Stimulated activated CD4-positive, alpha-beta T cell treated with anti-CD3 and anti-CD28 coated beads, Interleukin-4, amount 100 ng/mL, for 48 hours (primary cell): ENCODE data around the gene PITX2.
"Not testable (repeated sequence)": the region's sequence is repeated elsewhere in the genome, so short reads cannot be mapped to it uniquely, and the experiment has no call there.

ENCODE experiments used
- DNase-seq, 2 donors: peaks; one replicate each; pipeline ENCODE4 v3.0.0-alpha.2; 2020; ENCODE audit warnings: low read depth in 2 of 2

Gene PITX2

GRCh38 chr4:110611968-110612447 is 10.9 kb downstream of the PITX2 start:
- DNase-seq, result no peak

DNA sequence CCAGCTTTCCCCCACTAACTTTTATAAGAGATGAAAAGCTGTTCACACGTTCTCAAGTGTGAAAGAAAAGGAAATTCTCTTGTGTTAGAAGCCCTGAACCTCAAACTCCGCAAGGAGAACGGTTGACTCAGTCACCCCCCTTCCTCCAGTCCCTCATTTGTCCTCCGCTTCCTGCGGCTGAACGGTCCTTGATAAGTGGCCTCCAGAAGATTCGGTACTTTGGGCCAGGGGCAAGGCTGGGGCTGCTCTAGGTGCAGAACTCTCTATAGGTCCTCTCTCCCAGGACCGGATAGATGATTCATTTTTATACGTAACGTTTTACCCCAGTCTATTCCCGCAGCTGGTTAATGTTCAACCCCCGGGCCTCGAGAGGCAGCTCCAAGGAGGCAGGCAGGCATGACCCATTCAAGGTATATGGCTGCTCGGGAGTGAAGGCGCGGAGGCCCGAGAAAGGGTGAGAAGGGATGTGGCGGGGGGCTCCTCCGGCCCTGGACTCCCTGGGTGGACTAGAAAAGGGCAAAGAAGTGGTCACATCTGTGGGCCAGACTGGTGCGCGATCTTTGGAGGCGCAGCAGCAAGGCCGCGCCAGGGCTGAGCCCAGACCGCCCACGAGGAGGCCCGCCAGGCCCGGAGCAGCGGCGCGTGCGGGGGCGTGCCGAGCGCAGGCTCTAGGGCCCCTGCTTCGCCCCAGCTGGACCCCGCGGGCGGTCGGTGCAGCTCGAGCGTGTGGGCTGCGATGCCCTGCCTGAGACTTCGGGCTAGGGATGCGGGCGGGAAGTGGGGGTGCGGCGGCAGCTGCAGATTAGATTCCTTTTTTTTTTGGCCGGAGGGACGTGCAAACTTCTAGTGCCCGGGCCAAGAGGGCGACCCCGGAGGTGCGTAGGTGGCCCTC is 11.7 kb downstream of the PITX2 start:
- no peak for DNase-seq

DNA sequence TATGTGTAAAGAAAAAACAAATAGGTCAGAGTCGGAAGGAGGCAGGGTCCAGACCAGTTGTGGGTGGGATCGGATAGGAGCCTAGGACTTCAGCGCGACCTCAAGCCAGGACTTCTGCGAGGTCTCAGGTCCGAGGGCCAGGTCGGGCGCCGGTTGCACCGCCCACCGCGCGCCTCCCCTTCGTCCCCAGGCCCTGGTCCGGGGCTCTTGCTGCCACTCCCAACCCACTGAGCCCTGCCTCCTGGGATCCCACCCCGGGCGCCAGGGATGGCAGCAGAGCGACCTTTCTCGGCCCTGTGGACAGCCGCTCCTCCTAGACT is 12.3 kb downstream of the PITX2 start:
- DNase-seq, result no peak

GRCh38 chr4:110609044-110609750 is 13.7 kb downstream of the PITX2 start:
- DNase-seq, result no peak

DNA sequence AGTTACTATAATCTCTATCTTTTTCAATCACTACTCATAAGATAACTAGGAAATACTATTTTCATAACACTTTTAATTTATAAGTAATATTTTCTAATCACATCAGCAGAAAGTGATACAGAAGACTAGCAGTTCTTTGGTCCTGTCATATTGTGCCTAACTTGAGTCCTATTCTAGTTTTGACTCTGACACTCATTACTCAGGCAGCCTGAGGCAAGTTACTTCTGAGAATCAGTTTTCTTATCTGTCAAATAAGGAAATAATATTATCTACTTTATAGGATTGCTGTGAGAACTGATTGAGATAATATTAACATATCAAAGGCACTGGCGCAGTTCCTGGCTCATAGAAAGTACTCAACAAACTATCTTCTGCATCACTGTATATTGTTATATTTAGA is 17.8 kb downstream of the PITX2 start:
- DNase-seq, result no peak

- DNase-seq, result no peak
Measured at GRCh38 chr4:110602061-110602460, 20.8 kb downstream of the PITX2 start.

DNA sequence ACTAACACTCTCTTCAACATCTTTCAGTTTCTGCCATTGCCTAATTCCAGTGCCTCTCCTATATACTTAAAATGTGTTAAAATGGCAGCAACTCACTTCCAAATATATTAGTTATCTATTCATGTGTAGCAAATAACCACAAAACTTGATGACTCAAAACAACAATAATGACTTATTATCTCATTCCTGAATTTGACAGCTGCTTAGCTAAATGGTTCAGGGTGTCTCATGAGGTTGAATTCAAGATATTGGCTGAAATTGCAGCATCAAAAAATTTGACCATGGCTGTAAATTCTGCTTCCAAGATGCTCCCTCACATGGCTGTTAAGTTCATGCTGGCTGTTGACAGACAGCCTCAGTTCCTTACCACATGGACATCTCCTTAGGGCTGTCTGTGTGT is 25.3 kb downstream of the PITX2 start:
- no peak for DNase-seq

DNA sequence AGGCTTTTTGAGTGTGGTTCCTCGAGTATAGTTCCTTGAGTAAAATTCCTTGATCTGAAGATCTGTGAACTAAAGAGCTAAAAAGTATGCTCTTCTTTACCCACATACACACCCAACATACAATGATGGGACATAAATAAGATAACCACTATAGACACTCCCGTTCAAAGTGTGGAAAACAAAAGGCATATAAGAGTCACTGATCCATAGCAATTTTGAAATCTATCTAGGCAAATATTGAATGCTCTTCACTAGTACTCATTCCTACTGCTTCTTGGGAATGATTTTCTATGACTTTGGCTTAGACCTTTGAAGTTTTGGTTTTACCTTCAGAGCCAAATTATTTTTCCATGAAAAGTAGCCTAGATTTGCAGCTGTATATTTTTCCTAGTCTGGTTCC is 26.4 kb downstream of the PITX2 start:
- DNase-seq, result no peak

DNA sequence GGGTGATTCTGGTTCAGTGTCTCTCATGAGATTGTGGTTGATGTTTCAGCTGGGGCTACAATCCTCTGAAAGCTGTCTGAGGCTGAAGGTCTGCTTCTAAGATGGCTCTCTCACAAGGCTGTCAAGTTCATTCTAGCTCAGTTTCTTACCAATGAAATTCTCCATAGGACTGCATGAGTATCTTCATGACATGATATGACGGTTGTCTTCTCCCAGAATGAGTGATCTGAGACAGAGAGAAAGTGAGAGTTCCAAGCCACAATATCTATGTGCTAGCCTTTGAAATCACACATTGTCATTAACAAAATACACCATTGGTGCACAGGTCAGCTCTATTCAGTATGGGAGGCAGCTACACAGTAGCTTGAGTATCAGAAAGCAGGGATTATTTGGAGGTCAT is 27.3 kb downstream of the PITX2 start:
- DNase-seq, result no peak

- no peak for DNase-seq
Measured at GRCh38 chr4:110589297-110589696, 33.6 kb downstream of the PITX2 start.

DNA sequence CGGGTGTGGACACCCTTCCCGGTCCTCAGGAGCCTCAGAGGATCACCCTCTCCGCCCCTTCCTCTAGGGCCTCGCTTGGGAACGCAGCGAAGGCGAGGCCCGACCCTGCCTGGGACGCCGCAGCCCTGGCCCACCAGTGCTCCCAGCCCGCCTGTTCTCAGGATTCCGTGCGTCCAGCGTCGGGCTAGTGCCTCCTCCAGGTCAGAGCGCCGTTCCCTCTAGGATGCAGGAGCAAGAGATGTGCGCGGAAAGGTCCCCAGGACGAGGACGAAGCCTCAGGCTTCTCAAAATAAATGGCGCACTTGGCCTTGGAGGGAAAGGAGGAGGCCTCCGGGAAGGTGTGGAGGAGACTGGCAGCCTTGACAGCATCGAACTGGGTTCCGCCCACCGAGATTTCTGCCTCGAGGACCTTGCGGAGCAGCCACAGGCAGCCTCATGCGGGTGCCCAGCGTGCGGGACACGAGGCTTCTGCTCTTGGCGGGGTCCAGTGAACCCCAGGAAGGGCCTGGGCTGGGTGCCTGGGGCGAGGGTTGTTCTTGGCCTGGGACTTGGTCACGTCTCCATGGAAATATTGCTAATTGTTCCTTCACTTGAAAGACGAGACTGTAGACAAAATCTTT is 35.1 kb downstream of the PITX2 start:
- DNase-seq, result no peak

DNA sequence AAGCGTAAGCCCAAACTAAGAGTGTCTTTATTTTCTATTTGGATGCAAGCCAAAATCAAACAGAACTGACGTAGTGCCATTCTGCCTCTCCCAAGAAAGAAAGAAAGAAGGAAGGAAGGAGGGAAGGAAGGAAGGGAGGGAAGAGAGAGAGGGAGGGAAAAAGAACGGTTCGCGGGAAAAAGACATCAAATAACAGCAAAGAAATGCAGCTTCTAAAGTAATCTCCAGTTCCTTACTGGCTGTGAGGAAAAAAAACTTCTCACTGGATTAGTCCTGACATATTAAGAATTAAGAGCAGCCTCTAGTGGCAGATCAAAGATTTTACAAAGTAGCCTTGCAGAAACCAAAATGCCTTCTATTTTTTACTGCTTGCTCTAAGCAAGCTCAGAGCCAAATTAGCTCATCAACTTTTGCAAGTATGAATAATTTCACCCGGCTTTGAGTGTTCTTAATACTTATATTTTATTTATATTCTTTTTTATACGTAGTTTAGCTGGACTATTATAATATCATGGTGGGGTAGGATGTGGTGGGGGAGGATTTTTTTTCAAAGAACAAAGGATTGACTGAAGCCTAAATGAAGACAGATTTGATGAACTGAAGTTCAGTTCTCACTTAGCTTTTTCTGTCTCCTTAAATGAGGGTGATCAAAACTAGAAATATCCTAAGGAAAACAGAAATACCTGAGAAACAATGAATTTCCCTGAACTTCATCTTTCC is 36.6 kb downstream of the PITX2 start:
- no peak for DNase-seq

GRCh38 chr4:110576696-110577095 is 46.2 kb downstream of the PITX2 start:
- DNase-seq, result not testable (repeated sequence)
